Lung (tissue), 12 donors: ENCODE measurements around the gene OR2V1. TPM values are rescaled to one million over a fixed set of nuclear protein-coding genes. Genes with fewer than 3 reads are reported as not detected.

Source experiments
- ATAC-seq: fragments of 200-7000 bp; cut with Tn5 transposase; one replicate; pipeline ENCODE4 v1.9.1; 2020; ENCODE audit warnings: moderate number of reproducible peaks; ENCODE audit not compliant: insufficient read depth, low FRiP score
- DNase-seq, 3 donors: peaks; one replicate each; pipeline ENCODE4 v3.0.0-alpha.2; 2013 to 2017
- H3K27ac ChIP-seq, 2 donors: one replicate each; pipeline ENCODE4 v1.5.1; 2013; ENCODE audit warnings: mild to moderate bottlenecking in 2 of 2, moderate library complexity in 2 of 2, control low read depth in 1 of 2, inconsistent platforms in 1 of 2, low read depth in 1 of 2, low read length in 1 of 2
- H3K27me3 ChIP-seq, 3 donors: one replicate each; pipeline ENCODE4 v1.5.1; 2013; ENCODE audit warnings: low read length in 2 of 3; ENCODE audit not compliant: control insufficient read depth in 3 of 3, insufficient read depth in 3 of 3
- H3K36me3 ChIP-seq, 4 donors: one replicate each; pipeline ENCODE4 v1.5.1; 2013; ENCODE audit warnings: low read length in 4 of 4, mild to moderate bottlenecking in 1 of 4, moderate library complexity in 1 of 4; ENCODE audit not compliant: control insufficient read depth in 4 of 4, insufficient read depth in 4 of 4
- H3K4me1 ChIP-seq, 5 donors: one replicate each; pipeline ENCODE4 v1.5.1; 2013; ENCODE audit warnings: low read length in 5 of 5, mild to moderate bottlenecking in 2 of 5, moderate library complexity in 1 of 5; ENCODE audit not compliant: control insufficient read depth in 5 of 5, insufficient read depth in 5 of 5
- H3K4me3 ChIP-seq: one replicate; pipeline ENCODE4 v1.5.1; 2013; ENCODE audit warnings: mild to moderate bottlenecking, control low read depth, moderate library complexity
- H3K9ac ChIP-seq, 2 donors: one replicate each; pipeline ENCODE4 v1.5.1; 2013; ENCODE audit warnings: low read length in 2 of 2, control low read depth in 1 of 2; ENCODE audit not compliant: insufficient read depth in 1 of 2
- H3K9me3 ChIP-seq, 4 donors: one replicate each; pipeline ENCODE4 v1.5.1; 2013; ENCODE audit warnings: low read length in 3 of 4, mild to moderate bottlenecking in 1 of 4, moderate library complexity in 1 of 4; ENCODE audit not compliant: control insufficient read depth in 4 of 4, insufficient read depth in 3 of 4
- WGBS, 2 donors: extraction: QIAGEN DNeasy Blood & Tissue Kit; methylation state at CpG; one replicate each; pipeline ENCODE4 v1.1.7; 2013; 5-methylcytosine and 5-hydroxymethylcytosine counted together
- polyA plus RNA-seq, 2 donors: library from polyadenylated mRNA; stranded (reverse); fragments of 200-250 nt; gene quantifications; one replicate each; pipeline ENCODE4 v1.2.1, GENCODE V29; 2013
- total RNA-seq, 2 donors: library from RNA; depleted of rRNA in 1 of 2; stranded (reverse); fragments of >200 nt in 1 of 2; gene quantifications; one replicate each; pipeline ENCODE4 v1.2.1, GENCODE V29; 2014 to 2021
- TF ChIP-seq, protein P1 (sequence below): IDR thresholded peaks from 2 replicates; pipeline ENCODE4 v1.5.1; 2012; ENCODE audit warnings: mild to moderate bottlenecking; ENCODE audit errors: control extremely low read depth, extremely low read depth
- donor health status: control.
- donor health status: control.
- donor health status: Bipolar disorder and iron deficiency.
- donor health status: healthy.
- donor health status: DM: yes; HTN: yes; CAD: no.

OR2V1 gene
- total and polyA plus RNA-seq, 4 donors, result not detected

DNA sequence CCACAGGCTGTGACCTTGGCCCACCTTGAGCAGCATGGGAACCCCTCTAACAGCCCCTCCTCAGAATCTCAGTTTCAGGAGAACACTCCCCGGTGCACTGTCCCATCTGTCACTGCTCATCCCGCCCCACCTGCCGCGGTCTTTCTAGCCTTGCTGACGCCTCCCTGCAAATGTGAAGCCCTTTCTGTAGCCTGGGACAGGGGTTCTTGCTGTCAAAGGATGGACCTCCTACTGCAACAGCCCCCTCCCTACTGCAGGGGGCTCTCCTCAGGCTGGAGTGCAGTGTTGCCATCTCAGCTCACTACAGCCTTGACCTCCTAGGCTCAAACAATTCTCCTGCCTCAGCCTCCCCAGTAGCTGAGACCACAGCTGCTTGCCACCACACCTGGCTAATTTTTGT, 20.0 kb downstream of the OR2V1 start:
- TF ChIP-seq, protein P1, sequence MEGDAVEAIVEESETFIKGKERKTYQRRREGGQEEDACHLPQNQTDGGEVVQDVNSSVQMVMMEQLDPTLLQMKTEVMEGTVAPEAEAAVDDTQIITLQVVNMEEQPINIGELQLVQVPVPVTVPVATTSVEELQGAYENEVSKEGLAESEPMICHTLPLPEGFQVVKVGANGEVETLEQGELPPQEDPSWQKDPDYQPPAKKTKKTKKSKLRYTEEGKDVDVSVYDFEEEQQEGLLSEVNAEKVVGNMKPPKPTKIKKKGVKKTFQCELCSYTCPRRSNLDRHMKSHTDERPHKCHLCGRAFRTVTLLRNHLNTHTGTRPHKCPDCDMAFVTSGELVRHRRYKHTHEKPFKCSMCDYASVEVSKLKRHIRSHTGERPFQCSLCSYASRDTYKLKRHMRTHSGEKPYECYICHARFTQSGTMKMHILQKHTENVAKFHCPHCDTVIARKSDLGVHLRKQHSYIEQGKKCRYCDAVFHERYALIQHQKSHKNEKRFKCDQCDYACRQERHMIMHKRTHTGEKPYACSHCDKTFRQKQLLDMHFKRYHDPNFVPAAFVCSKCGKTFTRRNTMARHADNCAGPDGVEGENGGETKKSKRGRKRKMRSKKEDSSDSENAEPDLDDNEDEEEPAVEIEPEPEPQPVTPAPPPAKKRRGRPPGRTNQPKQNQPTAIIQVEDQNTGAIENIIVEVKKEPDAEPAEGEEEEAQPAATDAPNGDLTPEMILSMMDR, result no peak
- no peak for ATAC-seq

DNA sequence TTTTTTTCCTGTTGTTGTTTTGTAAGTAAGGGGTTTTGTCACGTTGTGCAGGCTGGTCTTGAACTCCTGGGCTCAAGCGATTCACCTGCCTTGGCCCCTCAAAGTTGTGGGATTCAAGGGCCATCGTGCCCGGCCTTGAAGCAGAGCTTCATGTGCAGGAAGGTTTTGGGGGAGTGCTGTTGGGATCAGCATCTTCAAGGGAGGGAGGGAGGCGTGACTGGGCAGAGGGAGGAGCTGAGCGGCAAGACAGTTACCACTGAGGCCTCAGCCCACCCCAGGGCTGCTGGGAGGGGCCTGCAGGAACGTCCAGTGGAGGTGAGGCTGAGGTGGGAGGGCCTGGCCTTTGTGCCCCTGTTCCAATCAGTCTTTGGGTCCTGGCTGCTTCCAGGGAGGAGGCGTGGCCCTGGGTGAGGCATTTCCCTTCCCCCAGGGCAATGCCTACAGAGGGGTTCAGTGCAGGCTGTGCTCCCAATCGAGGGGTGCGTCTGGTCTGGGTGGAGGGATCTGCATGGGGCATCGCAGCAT, 21.4 kb downstream of the OR2V1 start:
- no peak for DNase-seq
- H3K27ac ChIP-seq, result no peak overlapping the region
- no peak overlapping the region for H3K9ac ChIP-seq
- 60 to 65% methylated on average over 11 of the region's 11 CpGs for WGBS, 2 donors
- H3K36me3 ChIP-seq, result no peaks in the 10 kb centered on the region
- H3K4me3 ChIP-seq, result no peak overlapping the region
- TF ChIP-seq, protein P1, result no peak
- H3K4me1 ChIP-seq, result no peaks in the 10 kb centered on the region
- peaks cover 8 to 72% (median 24%) of the 10 kb centered on the region in 3 donors for H3K27me3 ChIP-seq
- H3K9me3 ChIP-seq, result peaks cover 0 to 8% (median 0%) of the 10 kb centered on the region in 4 donors
- ATAC-seq, result no peak

More for the DNA sequence above, 20.0 kb downstream of the OR2V1 start:
- Histone ChIP-seq H3K27me3 (peaks cover 8 to 73% (median 34%) of the 10 kb centered on the region in 3 donors), H3K27ac (no peak overlapping the region), H3K4me3 (no peak overlapping the region), H3K36me3 (no peaks in the 10 kb centered on the region), H3K9me3 (peaks cover 0 to 13% (median 0%) of the 10 kb centered on the region in 4 donors), H3K9ac (no peak overlapping the region), H3K4me1 (peaks cover 0 to 3% (median 0%) of the 10 kb centered on the region in 5 donors)
- no peak for DNase-seq
- WGBS, 2 donors, result 85 to 87% methylated on average over 5 of the region's 5 CpGs

DNA sequence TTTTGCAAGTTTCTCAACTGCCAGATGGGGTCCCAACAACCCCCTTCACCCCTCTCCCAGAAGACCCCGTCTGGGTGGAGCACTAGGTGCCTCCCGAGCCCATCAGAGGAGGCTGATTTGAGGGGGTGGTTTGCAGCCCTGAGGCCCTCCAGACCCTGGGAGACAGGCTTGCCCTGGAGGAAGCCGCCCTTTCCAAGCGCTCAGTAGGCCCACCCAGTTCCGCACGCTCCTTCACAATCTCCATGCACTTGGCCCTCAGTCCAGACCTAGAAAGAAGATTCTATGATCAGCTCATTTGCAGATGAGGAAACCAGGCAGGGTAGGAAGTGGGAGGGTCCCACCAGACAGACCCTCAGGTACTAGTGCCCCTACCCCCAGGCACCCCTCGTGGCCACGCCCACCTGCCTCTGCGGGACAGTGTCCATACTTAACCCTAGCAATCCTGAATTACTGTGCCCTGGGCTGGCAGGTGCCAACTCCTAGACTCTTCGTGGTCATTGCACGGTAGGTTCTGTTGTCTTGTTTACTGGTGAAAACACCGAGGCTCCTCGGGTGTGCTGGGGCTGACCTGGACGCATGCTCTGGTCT, 22.3 kb downstream of the OR2V1 start:
- Histone ChIP-seq H3K27me3 (peaks cover 8 to 69% (median 22%) of the 10 kb centered on the region in 3 donors), H3K4me1 (no peaks in the 10 kb centered on the region), H3K9ac (no peak overlapping the region), H3K4me3 (no peak overlapping the region), H3K36me3 (no peaks in the 10 kb centered on the region), H3K9me3 (peaks cover 0 to under 1% (median 0%) of the 10 kb centered on the region in 4 donors), H3K27ac (no peak overlapping the region)
- WGBS, 2 donors, result 78 to 79% methylated on average over 14 of the region's 14 CpGs
- TF ChIP-seq, protein P1, result no peak
- ATAC-seq, result no peak
- DNase-seq, result no peak

DNA sequence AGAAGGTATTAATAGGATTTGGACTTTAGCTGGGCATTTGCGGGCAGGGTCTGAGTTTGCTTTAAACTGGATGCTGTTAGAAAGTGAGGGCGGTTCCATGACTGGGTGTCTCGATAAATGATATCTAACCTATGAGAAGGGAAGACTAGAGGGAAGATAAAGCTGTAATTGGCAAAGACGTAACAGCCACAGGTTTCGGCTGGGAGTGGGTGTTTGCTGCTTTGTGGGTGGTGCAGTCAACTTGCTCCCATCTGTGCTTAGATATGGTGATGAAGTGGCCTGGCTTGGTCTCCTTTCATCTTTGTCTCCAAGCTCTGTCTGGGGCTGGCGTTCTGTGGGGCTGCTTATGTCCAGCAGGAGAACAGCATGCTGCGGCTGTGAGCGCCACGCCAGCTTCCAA, 23.3 kb downstream of the OR2V1 start:
- Histone ChIP-seq H3K9me3 (no peaks in the 10 kb centered on the region), H3K27me3 (peaks cover 8 to 61% (median 16%) of the 10 kb centered on the region in 3 donors), H3K4me1 (no peaks in the 10 kb centered on the region), H3K4me3 (no peak overlapping the region), H3K27ac (no peak overlapping the region), H3K36me3 (no peaks in the 10 kb centered on the region), H3K9ac (no peak overlapping the region)
- DNase-seq, result no peak
- TF ChIP-seq, protein P1, result no peak
- ATAC-seq, result no peak
- 77 to 86% methylated on average over 9 of the region's 9 CpGs for WGBS, 2 donors
